HepG2 (cell line): ENCODE data around the gene CMPK1. TPM values are rescaled to one million over a fixed set of nuclear protein-coding genes. Genes with fewer than 3 reads are reported as not detected.

Source experiments
- ATAC-seq: fragments of 200-7000 bp; cut with Tn5 transposase; 3 replicates; pipeline ENCODE4 v1.9.1; 2020; ENCODE audit warnings: mild to moderate bottlenecking, moderate library complexity
- BruUV-seq: library from RNA; stranded (reverse); fragments of 400-500 nt; replicated peaks from 2 replicates; lab custom pipeline; 2021; lab: Mats Ljungman, UMichigan
- CTCF ChIA-PET: fragments of 300-600 bp; formaldehyde crosslinking; extraction: SDS; loops from one replicate; lab custom pipeline; 2021; ENCODE audit warnings: low total read pairs, inconsistent platforms, low intra/inter-chr PET ratio; lab: Yijun Ruan, JAX
- POLR2A ChIA-PET: fragments of 350-600 bp; sonication (Branson Sonifier 250); formaldehyde crosslinking; loops from one replicate; lab custom pipeline; 2020; ENCODE audit warnings: antibody characterized with exemption, inconsistent platforms; lab: Yijun Ruan, JAX
- DNase-seq: peaks from one replicate; pipeline ENCODE4 v3.0.0-alpha.2; 2015; ENCODE audit warnings: low spot score
- FAIRE-seq: peaks from 3 replicates; lab custom pipeline; 2011; peaks lifted over from hg19 to GRCh38; lab: Jason Lieb, UNC
- H2AFZ ChIP-seq: one replicate; pipeline ENCODE4 v1.6.1; 2011; ENCODE audit warnings: low read length, inconsistent platforms
- H3K27ac ChIP-seq: fragments of 300-600 bp; 3 replicates; pipeline ENCODE4 v1.8.0; 2011; ENCODE audit warnings: mixed run types, mild to moderate bottlenecking, mixed read lengths, low read length, inconsistent platforms; ENCODE audit not compliant: insufficient read depth; ENCODE audit errors: extremely low read length
- H3K27me3 ChIP-seq, 2 experiments: fragments of 200-600 bp in 1 of 2; 2 replicates in 1 of 2; 3 replicates in 1 of 2; pipeline versions ENCODE4 v1.6.0 to v1.8.0; 2011; ENCODE audit warnings: low read length in 2 of 2, mild to moderate bottlenecking in 2 of 2, moderate library complexity in 2 of 2, inconsistent platforms in 1 of 2; ENCODE audit not compliant: insufficient read depth in 2 of 2, control insufficient read depth in 1 of 2
- H3K36me3 ChIP-seq, 2 experiments: fragments of 200-600 bp in 1 of 2; replicated peaks in 1 of 2; 2 replicates in 1 of 2; 3 replicates in 1 of 2; pipeline versions ENCODE4 v1.5.1 to v1.8.0; 2011; ENCODE audit warnings: low read length in 2 of 2, inconsistent platforms in 1 of 2; ENCODE audit not compliant: insufficient read depth in 2 of 2, control insufficient read depth in 1 of 2
- H3K4me1 ChIP-seq: 2 replicates; pipeline ENCODE4 v1.5.1; 2012; ENCODE audit warnings: low read length, inconsistent platforms; ENCODE audit not compliant: insufficient read depth
- H3K4me2 ChIP-seq: 2 replicates; pipeline ENCODE4 v1.6.0; 2011; ENCODE audit warnings: low read depth, low read length, inconsistent platforms
- H3K4me3 ChIP-seq, 3 experiments: fragments of 200-600 bp in 1 of 3; sonication (generic), shearing (Covaris generic) in 1 of 3; replicated peaks in 1 of 3; 2 replicates each; pipeline ENCODE4 v1.5.1; 2011 to 2016; ENCODE audit warnings: low read length in 3 of 3, inconsistent platforms in 2 of 3, low read depth in 2 of 3, mild to moderate bottlenecking in 2 of 3, control low read depth in 1 of 3, mixed read lengths in 1 of 3; ENCODE audit not compliant: insufficient read depth in 1 of 3
- H3K79me2 ChIP-seq: one replicate; pipeline ENCODE4 v1.6.1; 2011; ENCODE audit warnings: low read length, inconsistent platforms; ENCODE audit not compliant: insufficient read depth
- H3K9ac ChIP-seq: 2 replicates; pipeline ENCODE4 v1.6.0; 2011; ENCODE audit warnings: mild to moderate bottlenecking, low read depth, low read length, inconsistent platforms; ENCODE audit not compliant: insufficient read depth
- H3K9me3 ChIP-seq: 2 replicates; pipeline ENCODE4 v1.5.1; 2012; ENCODE audit warnings: mild to moderate bottlenecking, low read length
- H4K20me1 ChIP-seq: 2 replicates; pipeline ENCODE4 v1.6.0; 2011; ENCODE audit warnings: inconsistent platforms, mild to moderate bottlenecking, low read length, moderate library complexity; ENCODE audit not compliant: insufficient read depth
- CCAR2 ChIP-seq: fragments of 200-400 bp; formaldehyde crosslinking; optimal IDR thresholded peaks from 2 replicates; pipeline ENCODE3; 2018; ENCODE audit warnings: low read depth, mild to moderate bottlenecking, low read length, moderate library complexity
- ISL2 ChIP-seq: sonication (generic); formaldehyde crosslinking; IDR thresholded peaks from 2 replicates; pipeline ENCODE4 v1.5.0; 2020; ENCODE audit warnings: missing genetic modification reagents
- TEF ChIP-seq: sonication (generic); formaldehyde crosslinking; IDR thresholded peaks from 2 replicates; pipeline ENCODE4 v1.5.0; 2020; ENCODE audit warnings: missing genetic modification reagents
- TFDP1 ChIP-seq: IDR thresholded peaks from 2 replicates; pipeline ENCODE4 v1.6.1; 2016; ENCODE audit warnings: missing compliant biosample characterization, missing genetic modification reagents, borderline replicate concordance
- ZIK1 ChIP-seq: sonication (generic); formaldehyde crosslinking; IDR thresholded peaks from 2 replicates; pipeline ENCODE4 v1.5.0; 2020; ENCODE audit warnings: mild to moderate bottlenecking, low read depth, missing genetic modification reagents, borderline replicate concordance
- ZMYM3 ChIP-seq: sonication (generic); formaldehyde crosslinking; IDR thresholded peaks from 2 replicates; pipeline ENCODE4 v1.5.1; 2020; ENCODE audit warnings: mild to moderate bottlenecking, missing genetic modification reagents
- ZNF296 ChIP-seq: sonication (generic); formaldehyde crosslinking; conservative IDR thresholded peaks from 2 replicates; pipeline ENCODE4 v1.5.0; 2020; ENCODE audit warnings: mild to moderate bottlenecking, missing genetic modification reagents
- ZNF431 ChIP-seq: sonication (generic); formaldehyde crosslinking; IDR thresholded peaks from 2 replicates; pipeline ENCODE4 v1.9.0; 2022; ENCODE audit warnings: missing genetic modification reagents, low read depth, mild to moderate bottlenecking, borderline replicate concordance
- ZNF770 ChIP-seq: sonication (generic); formaldehyde crosslinking; IDR thresholded peaks from 2 replicates; pipeline ENCODE4 v1.5.0; 2020; ENCODE audit warnings: mild to moderate bottlenecking, missing genetic modification reagents
- WGBS: methylation state at CpG from one replicate; pipeline ENCODE4 v1.1.6; 2017; ENCODE audit warnings: low lambda C conversion rate; 5-methylcytosine and 5-hydroxymethylcytosine counted together
- in situ Hi-C: cut with HindIII; loops from 2 replicates; pipeline ENCODE4 v1.10.0; 2017; ENCODE audit warnings: low pct_unique_long_range_greater_than_20kb; ENCODE audit not compliant: extremely low pct_ligation_motif_present
- intact Hi-C: fragments of 100-400 bp; cut with micrococcal nuclease; formaldehyde crosslinking; loops from one replicate; pipeline ENCODE4 v1.10.0; 2022; ENCODE audit not compliant: unreplicated experiment
- polyA plus RNA-seq, 8 experiments: library from polyadenylated mRNA; depleted of rRNA in 3 of 8; stranded (reverse) in 7 of 8; unstranded in 1 of 8; fragments of >200 nt; fragmentation: Illumina TruSeq in 4 of 8; extraction: Trizol in 4 of 8; gene quantifications; 2 replicates each; pipeline versions ENCODE4 v1.2.1 to v1.2.3, GENCODE V29; 2011 to 2016; ENCODE audit warnings: low read depth in 4 of 8, missing spikeins in 1 of 8, mixed read lengths in 1 of 8; ENCODE audit not compliant: insufficient read depth in 1 of 8
- total RNA-seq, 5 experiments: library from RNA; depleted of rRNA; stranded (reverse); fragments of >200 nt; fragmentation: Illumina TruSeq; extraction: Trizol; gene quantifications; 2 replicates each; pipeline ENCODE4 v1.2.3, GENCODE V29; 2016; ENCODE audit warnings: low read depth in 1 of 5

CMPK1 gene
- total and polyA plus RNA-seq, 2 of the 13 experiments (the other 11 are each of a cell fraction or from before 2014, with no cell fraction given) = 38.3 to 92.0 TPM

- no peak for DNase-seq
- H3K4me2 ChIP-seq = no peak overlapping the region
- TF ChIP-seq ZNF431 (CRISPR knock-in tag) = no peak
- no peak for TF ChIP-seq ZIK1 (CRISPR knock-in tag)
- no peak for TF ChIP-seq ZNF770 (CRISPR knock-in tag)
- TF ChIP-seq CCAR2 = no peak
- no peak for TF ChIP-seq ZNF296
- no peak for TF ChIP-seq ZMYM3 (CRISPR knock-in tag)
- TF ChIP-seq TFDP1 (CRISPR knock-in tag) = no peak
- no peak for TF ChIP-seq ISL2 (CRISPR knock-in tag)
- TF ChIP-seq TEF (CRISPR knock-in tag) = no peak
- TF ChIP-seq, all 625 proteins: peak for 0
- Histone ChIP-seq H3K79me2 (no peaks in the 10 kb centered on the region), H4K20me1 (no peaks in the 10 kb centered on the region), H3K9ac (no peak overlapping the region), H3K4me1 (peaks cover 13% of the 10 kb centered on the region; the same call in 1 of the 2 replicates), H3K36me3 (no peaks in the 10 kb centered on the region), H3K9me3 (no peaks in the 10 kb centered on the region), H3K27me3 (peaks cover 2 to 38% of the 10 kb centered on the region in 2 experiments; a peak in 4 of 5 replicates), H3K27ac (no peak overlapping the region), H2AFZ (no peak overlapping the region), H3K4me3 (no peak overlapping the region)
- ChIA-PET POLR2A (no interaction called here), CTCF (no interaction called here)
- intact Hi-C loops = no loop called here
- BruUV-seq = no TSS peak
- 46% methylated on average over 3 of the region's 3 CpGs for WGBS
- in situ Hi-C loops = no loop called here
- ATAC-seq (no peak), FAIRE-seq (no peak)
Observed at GRCh38 chr1:47410068-47410455, 76.5 kb downstream of the CMPK1 start.
